COLO668 (cell line): ENCODE results near the gene BABAM2.
"Not testable (repeated sequence)": the region's sequence is repeated elsewhere in the genome, so short reads cannot be mapped to it uniquely, and the experiment has no call there.

Experiments
- DNase-seq: peaks from one replicate; lab custom pipeline; 2025; ENCODE audit not compliant: unreplicated experiment; lab: John Stamatoyannopoulos, UW

The BABAM2 gene

DNA sequence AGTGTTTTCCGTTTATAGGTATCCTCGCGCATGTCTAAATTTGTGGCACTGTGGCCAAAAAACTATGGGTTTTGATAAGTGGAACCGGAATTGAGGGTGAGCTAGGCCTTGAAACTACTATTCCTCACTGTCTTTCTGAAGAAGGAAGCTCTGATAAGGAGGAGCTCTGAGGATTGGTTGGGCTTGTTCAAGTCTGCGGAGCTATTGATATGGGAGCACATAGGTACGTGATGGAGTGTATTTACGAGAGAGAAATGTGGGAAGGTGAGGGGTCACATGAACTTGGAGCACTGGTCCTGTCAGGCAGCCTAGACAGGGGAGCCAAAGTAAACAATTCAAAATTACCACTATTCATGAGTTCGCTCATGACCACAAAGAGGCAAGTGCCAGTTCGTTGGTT is 131.4 kb downstream of the BABAM2 start:
- DNase-seq = no peak

DNA sequence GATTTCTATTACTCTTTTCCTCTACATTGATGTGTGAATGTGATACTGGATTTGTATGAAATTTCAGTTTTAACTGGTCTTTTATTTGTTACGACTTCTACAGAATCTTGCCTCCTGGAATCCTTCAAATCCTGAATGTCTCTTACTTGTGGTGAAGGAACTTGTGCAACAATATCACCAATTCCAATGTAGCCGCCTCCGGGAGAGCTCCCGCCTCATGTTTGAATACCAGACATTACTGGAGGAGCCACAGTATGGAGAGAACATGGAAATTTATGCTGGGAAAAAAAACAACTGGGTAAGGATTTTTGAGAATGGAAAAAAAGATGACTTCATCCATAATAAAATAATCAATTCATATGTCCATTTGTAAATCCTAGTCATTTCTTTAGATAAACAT is 134.6 kb downstream of the BABAM2 start:
- no peak for DNase-seq

DNA sequence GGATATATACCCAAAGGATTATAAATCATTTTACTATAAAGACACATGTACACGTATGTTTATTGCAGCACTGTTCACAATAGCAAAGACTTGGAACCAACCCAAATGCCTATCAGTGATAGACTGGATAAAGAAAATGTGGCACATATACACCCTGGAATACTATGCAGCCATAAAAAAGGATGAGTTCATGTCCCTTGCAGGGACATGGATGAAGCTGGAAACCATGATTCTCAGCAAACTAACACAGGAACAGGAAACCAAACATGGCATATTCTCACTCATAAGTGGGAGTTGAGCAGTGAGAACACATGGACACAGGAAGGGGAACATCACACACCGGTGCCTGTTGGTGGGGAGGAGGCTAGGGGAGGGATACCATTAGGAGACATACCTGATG is 135.7 kb downstream of the BABAM2 start:
- DNase-seq = not testable (repeated sequence)

GRCh38 chr2:28028025-28028424 is 137.5 kb downstream of the BABAM2 start:
- no peak for DNase-seq

- no peak for DNase-seq
Observed at GRCh38 chr2:28030600-28030999, 140.1 kb downstream of the BABAM2 start.

DNA sequence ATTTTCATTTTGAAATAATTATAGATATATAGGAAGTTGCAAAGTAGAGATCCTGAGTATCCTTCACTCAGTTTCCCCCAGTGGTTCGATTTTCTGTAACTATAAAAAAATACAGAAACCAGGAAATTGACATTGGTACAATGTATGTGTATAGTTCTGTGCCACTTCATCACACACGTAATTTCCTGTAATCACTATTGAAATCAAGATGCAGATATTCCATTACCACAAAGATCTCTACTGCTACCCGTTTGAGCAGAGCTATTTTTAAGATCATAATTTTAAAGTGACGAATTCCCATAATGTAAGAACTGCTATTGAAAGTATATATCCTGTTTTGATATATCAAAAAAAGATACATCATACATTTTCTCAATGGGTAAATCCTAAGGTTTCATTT is 142.3 kb downstream of the BABAM2 start:
- DNase-seq = no peak

- no peak for DNase-seq
Observed at GRCh38 chr2:28034696-28035095, 144.2 kb downstream of the BABAM2 start.

DNA sequence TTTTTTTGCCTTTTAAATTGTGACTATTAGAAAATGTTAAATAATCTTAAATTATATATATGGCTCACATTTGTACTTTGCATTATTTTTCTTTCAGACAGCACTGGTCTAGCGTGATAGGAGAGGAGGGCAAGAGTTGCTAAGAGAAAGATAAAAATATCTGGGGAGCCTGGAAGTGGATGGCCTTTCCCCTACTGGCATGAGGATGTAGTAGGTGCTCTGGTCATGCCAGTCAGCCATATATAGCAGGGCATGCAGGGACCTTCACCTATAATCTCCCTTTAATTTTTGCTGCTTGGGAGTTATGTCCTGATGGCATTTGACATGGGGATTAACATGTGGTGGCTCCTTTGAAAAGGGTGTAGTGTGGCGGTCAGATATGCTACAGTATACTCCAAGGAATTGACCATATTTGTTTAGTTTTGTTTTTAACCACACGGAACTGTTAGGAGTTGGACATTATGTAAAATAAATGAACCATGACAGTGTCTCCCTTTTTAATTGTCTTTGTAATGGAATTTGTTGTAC is 144.7 kb downstream of the BABAM2 start:
- no peak for DNase-seq

DNA sequence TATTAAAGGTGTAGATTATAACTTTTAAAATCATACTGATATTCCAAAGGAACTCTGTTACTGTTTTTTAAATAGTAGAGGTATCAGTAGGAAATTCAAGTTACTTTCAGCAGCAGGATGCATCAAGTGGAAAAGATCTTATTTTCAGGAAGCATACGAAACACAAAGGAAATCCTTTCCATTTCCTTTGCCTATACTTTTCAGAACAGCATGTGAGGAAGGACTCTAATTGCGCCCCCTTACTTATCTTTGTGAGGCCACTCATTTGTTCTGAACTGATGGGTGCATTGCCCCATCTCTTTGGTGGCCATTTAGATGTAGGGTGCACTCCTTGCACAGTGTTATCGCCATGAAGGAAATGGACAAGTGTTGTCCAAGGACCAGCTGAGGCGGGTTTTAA is 145.3 kb downstream of the BABAM2 start:
- no peak for DNase-seq

- no peak for DNase-seq
Observed at GRCh38 chr2:28036307-28036706, 145.8 kb downstream of the BABAM2 start.

GRCh38 chr2:28038722-28039121 is 148.2 kb downstream of the BABAM2 start:
- DNase-seq = no peak

- no peak for DNase-seq
Observed at GRCh38 chr2:28045676-28046351, 155.3 kb downstream of the BABAM2 start.

GRCh38 chr2:28046921-28047320 is 156.4 kb downstream of the BABAM2 start:
- DNase-seq = no peak

DNA sequence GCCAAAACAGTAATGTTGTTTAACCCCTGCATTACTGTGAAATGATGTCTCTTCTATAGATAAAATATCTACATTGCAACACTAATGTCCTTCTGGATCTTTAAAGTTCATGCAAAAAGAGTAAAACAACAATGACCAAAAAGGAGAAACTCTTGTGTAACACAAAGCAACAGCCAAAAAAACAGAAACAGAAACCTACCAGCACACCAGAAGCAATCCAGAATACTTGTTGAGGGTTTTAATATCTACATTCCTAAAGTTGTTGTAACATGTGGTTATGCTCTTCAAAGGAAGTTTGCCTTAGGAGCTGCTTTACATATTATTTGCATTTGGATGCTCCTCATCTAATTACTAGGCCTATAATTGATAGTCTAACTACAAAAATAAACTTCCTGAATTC is 157.2 kb downstream of the BABAM2 start:
- no peak for DNase-seq

DNA sequence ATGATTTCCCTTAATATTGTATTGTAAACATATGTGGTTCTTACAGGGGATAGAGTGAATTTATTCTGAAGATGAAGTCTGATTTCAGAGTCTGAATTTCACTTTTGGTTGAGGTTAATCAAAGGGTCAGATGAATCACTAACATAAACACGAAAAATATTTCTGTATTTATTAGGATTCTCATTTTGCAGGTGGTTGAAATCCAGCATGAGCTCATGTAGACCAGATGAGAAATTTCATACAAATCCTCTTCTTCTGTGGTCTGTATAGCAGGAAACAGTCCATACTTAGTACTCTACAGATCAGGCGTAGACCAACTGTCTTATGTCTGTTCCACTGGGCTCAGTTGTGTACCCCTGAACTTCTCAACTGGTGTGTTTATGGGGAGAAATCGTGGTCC is 157.8 kb downstream of the BABAM2 start:
- no peak for DNase-seq

DNA sequence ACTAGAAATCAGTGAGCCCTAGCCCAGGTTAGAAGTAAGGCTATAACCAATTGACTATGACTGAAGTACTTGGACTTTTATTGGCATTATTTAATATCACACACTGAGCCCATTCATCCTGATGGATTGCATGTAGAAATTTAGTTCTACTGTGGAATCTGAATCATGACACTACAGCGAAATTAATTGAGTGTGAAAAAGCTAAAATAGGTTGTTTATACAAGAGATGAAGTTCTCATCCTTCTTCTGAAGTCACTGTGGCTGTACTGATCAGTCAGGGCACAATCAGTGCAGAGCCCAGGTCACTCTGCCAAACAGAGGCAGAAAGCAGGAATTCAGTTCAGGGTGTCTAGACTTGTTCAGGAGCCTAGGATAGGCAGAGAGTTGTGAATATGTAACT is 158.9 kb downstream of the BABAM2 start:
- DNase-seq = no peak

DNA sequence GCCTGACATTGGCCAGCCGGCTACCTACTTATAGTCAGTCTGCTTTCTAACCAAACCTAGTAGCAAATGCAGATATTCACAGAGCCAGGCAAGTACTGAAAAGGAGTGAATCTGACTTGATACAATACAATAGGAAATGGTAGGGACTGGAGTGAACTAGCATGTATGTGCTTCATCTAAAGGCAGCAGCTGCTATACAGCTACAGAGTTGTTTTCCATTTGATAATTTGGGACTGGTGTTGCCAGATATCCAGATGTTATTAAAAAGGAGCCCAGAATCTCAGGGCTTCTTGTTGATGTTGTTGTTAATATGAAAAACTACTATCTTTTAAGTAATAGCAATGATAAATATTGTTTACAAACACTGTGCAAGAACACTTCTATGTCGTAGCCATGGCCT is 159.4 kb downstream of the BABAM2 start:
- DNase-seq = no peak

DNA sequence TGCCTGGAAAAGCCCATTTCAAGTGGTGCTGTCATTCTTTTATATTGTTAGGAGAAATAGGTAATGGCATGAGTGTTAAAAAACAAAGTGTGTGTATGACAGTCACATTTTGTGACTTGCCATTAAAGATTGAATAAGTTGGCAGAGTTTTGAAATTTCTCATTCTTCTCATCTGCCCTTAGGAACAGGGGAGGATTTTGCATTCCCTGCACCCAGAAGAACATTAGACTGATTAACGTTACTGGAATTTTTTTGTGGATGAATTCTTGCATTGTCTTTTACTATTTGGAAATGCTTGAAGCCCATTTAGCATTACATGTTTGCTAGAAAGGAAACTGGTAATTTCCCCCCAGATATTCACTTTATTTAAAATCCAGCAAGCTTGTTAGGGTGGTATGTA is 162.2 kb downstream of the BABAM2 start:
- DNase-seq = no peak

GRCh38 chr2:28053597-28053996 is 163.1 kb downstream of the BABAM2 start:
- no peak for DNase-seq

GRCh38 chr2:28054916-28055315 is 164.4 kb downstream of the BABAM2 start:
- no peak for DNase-seq

DNA sequence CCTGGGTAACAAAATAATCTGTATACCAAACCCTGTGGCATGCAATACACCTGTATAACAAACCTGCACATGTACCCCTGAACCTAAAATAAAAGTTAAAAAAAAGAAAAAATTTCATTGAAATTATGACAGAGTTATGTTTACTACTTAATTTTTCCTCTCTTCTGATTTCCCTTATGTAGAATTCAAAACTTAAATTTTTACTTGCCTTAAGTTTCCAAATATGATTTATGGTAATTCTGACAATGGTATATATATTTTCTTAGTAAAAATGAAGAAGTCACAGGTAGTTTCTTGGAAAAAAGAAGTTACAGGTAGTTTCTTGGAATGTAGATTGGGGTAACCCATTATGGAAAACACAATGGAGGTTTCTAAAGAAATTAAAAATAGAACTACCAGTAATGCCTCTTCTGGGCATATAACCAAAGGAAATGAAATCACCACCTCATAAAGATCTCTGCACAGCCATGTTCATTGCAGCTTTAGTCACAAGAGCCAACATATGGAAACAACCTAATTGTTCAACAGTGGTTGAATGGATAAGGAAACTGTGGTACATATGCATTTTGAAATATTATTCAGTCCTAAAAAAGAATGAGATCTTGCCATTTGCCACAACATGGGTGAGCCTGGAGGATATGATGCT is 164.9 kb downstream of the BABAM2 start:
- no peak for DNase-seq

GRCh38 chr2:28058791-28059190 is 168.3 kb downstream of the BABAM2 start:
- no peak for DNase-seq

DNA sequence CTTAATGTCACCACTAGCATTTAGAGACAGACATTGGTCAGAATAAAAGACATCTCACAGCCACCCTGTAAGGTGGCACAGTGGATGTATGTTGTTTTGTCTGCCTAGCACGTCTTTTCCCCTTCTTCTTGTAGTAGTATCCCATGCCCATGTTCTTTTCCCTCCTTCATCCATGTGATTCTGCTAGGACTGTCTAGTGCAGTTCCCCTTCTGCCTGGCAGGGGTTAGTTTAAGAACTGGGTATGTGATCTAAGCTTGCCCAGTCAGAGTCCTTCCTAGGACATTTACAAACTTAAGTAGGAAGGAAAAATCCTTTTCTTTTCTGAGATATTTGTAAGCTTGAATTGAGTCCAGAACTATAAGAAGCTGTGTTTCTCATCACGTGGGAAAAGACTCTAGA is 172.3 kb downstream of the BABAM2 start:
- DNase-seq = no peak
